Astrocyte (in vitro differentiated cells and primary cell): ENCODE measurements around the gene ADIPOR2.

Source experiments
- EZH2 ChIP-seq: IDR thresholded peaks from 2 replicates; pipeline ENCODE4 v1.6.1; 2012; ENCODE audit warnings: mild to moderate bottlenecking, low read length, inconsistent platforms; ENCODE audit not compliant: insufficient read depth
- TF ChIP-seq, protein P1 (sequence below): IDR thresholded peaks from 2 replicates; pipeline ENCODE4 v1.5.1; 2011; ENCODE audit warnings: low read depth, mild to moderate bottlenecking, inconsistent platforms, low read length, moderate library complexity; ENCODE audit not compliant: insufficient read depth

DNA sequence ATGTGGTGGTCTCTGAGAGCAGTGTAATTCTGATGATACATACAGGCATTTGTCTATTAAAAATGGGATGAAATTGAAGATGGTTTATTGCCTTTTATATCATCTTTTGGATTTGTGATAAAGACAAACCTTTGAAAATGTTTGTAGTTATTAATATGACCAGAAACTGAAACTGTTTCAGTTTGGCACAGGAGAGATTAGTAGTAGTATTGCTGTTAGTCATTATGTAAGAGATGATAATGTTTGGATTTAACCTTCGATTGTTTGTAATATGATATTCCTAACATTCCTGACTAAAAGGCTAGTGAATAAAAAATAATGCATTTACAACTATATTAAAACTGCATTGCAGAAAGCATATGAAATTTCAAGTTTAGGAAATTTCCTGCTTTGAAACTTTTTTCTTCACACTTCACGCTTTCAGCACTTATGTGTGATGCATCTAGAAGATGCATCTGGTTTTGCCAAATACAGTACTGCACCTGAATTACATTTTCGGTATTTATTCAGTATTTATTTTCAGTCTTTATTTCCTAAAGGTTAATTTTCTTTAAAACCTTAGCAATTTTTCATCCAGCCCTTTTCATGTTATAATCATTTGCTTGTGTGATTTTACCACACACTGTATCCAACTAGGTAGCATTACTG lies 25.5 kb downstream of the ADIPOR2 start:
- TF ChIP-seq, protein P1, sequence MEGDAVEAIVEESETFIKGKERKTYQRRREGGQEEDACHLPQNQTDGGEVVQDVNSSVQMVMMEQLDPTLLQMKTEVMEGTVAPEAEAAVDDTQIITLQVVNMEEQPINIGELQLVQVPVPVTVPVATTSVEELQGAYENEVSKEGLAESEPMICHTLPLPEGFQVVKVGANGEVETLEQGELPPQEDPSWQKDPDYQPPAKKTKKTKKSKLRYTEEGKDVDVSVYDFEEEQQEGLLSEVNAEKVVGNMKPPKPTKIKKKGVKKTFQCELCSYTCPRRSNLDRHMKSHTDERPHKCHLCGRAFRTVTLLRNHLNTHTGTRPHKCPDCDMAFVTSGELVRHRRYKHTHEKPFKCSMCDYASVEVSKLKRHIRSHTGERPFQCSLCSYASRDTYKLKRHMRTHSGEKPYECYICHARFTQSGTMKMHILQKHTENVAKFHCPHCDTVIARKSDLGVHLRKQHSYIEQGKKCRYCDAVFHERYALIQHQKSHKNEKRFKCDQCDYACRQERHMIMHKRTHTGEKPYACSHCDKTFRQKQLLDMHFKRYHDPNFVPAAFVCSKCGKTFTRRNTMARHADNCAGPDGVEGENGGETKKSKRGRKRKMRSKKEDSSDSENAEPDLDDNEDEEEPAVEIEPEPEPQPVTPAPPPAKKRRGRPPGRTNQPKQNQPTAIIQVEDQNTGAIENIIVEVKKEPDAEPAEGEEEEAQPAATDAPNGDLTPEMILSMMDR: no peak
- TF ChIP-seq EZH2: no peak
